H1 (cell line): ENCODE measurements around the gene CLDND1. TPM values are rescaled to one million over a fixed set of nuclear protein-coding genes. Genes with fewer than 3 reads are reported as not detected.

Experiments
- KDM1A ChIP-seq: fragments of 200-600, 300-600 bp; sonication (generic); IDR thresholded peaks from 2 replicates; pipeline ENCODE4 v1.7.1; 2016; ENCODE audit warnings: mild to moderate bottlenecking, low read length, borderline replicate concordance
- PHF8 ChIP-seq: fragments of 200-600 bp; sonication (generic); conservative IDR thresholded peaks from 2 replicates; pipeline ENCODE4 v1.7.1; 2012; ENCODE audit warnings: low read depth, mild to moderate bottlenecking, inconsistent platforms, low read length, moderate library complexity
- polyA plus RNA-seq, 7 experiments: library from polyadenylated mRNA; depleted of rRNA in 3 of 7; stranded (reverse) in 5 of 7; unstranded in 2 of 7; fragments of >200 nt in 5 of 7; fragments of 200-250 nt in 2 of 7; gene quantifications; 1 replicate in 5 of 7; 2 replicates in 1 of 7; 4 replicates in 1 of 7; pipeline versions ENCODE4 v1.2.1 to v1.2.3, GENCODE V29; 2011 to 2013; ENCODE audit warnings: missing spikeins in 2 of 7, mixed read lengths in 2 of 7
- total RNA-seq: library from RNA; stranded (reverse); fragmentation: NEBNext Ultra II Directional; extraction: Animal tissue kit (Norgen Biotek cat#: 25700); gene quantifications from 2 replicates; pipeline ENCODE4 v1.2.1, GENCODE V29; 2021

Gene CLDND1
- total and polyA plus RNA-seq, 2 of the 8 experiments (the other 6 are each of a cell fraction or from before 2014, with no cell fraction given), result 68.2 to 152 TPM

DNA sequence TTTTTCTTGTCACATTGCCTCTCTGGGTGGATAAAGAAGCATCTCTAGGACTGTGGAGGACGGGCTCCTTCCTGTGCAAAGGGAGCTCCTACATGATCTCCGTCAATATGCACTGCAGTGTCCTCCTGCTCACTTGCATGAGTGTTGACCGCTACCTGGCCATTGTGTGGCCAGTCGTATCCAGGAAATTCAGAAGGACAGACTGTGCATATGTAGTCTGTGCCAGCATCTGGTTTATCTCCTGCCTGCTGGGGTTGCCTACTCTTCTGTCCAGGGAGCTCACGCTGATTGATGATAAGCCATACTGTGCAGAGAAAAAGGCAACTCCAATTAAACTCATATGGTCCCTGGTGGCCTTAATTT lies 9.6 kb upstream of the CLDND1 start (continued):
- TF ChIP-seq PHF8, result no peak
- TF ChIP-seq KDM1A, result no peak
